Nucleus accumbens (tissue), 56 donors: Measurements from ENCODE around the gene MEPE.

Experiments used
- DNase-seq, 56 donors: peaks; one replicate each; lab custom pipeline; 2025; lab: John Stamatoyannopoulos, UW

MEPE gene

GRCh38 chr4:87832669-87833068, at the start of gene MEPE:
MEPE (plus strand) TSS chr4:87832969; CDS start chr4:87834715, 1,746 bp downstream.
- no peak for DNase-seq

GRCh38 chr4:87783781-87784180, 49.0 kb upstream of the MEPE start:
- no peak for DNase-seq

GRCh38 chr4:87785731-87786509, 46.8 kb upstream of the MEPE start:
- no peak for DNase-seq

DNA sequence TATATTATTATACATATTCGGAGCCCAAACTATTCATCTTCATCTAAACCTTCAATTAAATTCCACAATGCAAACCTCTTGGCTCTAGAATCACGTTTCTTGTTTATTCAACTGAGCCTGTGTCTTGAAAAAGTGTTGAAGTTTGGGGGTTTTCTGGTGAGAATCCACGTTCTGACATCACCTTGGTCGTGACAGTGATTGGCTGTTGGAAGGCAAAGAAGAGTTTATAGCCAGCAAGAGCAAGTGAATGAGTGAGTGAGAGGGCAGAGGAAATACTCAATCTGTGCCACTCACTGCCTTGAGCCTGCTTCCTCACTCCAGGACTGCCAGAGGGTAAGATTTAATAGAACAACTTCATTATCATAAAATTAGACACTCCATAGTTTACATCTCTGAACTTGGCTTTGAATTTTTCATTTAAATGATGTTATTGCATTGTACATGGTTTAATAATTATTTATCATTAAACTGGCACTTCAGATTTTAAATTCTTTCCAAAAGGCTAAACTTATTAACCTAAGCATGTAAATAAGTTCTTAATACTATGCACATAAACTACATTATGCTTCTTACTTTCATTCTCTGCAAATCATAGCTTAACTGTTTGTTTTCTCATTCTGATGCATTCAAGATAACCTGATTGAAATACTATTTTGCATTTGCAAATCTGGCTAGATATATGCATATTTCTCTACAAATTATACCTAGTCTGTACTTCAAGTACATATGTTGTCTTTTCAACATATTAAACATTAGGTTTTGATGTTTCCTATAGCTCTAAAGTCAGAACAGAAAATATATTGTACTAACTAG, 33.3 kb upstream of the MEPE start, which contains the start of gene IBSP:
Gene IBSP (plus strand): TSS at position 254 of the 813 bp plus-strand sequence. CDS start 2,808 bp downstream, outside the sequence.
- no peak for DNase-seq

- DNase-seq, result no peak
Measured at GRCh38 chr4:87802858-87803257, 29.9 kb upstream of the MEPE start.

DNA sequence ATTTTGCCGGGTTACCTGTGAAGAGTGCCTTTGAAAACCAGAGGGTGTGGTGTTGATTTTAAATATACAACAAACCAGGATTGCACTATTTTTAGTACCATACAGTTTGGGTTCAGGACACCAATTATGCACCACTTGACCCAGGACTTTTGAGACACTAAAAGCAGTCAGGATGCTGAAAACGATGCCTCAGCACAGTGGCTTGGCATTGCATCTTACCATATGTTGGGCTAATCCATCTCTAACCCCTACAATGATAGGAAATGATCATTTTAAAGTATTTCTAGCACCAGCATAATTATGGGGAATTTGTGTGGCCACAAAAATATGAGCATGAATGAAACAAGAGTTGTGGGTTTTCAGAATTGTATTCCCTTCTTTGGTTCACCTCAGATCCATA, 29.3 kb upstream of the MEPE start:
- no peak for DNase-seq

DNA sequence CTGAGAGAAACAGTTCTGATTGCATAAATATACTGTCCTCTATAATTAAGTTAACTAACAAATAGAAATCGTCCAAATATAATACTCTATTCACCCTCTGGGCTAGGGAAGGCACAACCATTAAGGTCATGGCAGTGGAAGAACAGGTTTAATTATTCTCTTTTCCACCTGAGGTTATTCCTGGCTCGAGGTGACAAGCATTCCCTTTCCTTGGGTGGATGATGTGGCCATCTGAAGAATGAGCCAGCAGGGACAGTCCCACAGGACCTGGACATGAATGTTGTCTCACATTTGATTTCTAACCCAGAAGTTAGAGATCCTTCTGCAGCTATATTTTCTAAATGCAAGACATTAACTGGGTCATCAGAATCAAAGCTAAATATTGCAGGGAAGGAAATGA, 27.9 kb upstream of the MEPE start:
- DNase-seq, result no peak

DNA sequence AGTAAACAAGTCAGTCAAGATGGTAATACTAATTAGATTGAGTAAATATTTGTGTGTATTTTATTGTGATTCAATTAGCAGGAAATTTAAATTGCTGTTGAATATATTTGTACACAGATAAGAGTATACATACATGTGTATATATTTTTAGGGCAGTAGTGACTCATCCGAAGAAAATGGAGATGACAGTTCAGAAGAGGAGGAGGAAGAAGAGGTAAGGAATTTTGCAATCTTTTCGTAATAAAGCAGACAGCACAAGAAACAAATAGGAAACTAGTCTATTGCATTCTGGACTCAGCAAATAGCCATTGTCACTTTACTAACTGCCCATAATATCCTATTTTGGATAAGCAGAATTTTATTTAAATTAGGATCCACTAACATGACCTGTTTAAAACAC, 26.8 kb upstream of the MEPE start:
- DNase-seq, result no peak

- no peak for DNase-seq
Measured at GRCh38 chr4:87806520-87806919, 26.2 kb upstream of the MEPE start.

- no peak for DNase-seq
Measured at GRCh38 chr4:87807402-87807801, 25.4 kb upstream of the MEPE start.

DNA sequence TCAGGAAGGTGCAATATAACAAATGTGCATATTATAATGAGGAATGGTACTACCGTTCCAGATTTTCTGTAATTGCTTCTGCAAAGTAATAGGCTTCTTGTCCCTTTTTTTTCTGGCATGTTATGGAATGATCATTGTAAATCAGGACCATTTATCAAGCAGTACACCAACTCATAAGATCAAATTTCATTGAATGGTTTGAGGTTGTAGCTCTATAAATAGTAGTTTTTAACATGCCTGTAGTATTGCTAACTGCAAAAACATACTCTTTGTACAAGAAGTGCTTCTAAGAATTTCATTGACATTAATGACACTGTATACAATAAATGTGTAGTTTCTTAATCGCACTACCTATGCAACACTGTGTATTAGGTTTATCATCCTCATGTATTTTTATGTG, 20.8 kb upstream of the MEPE start:
- no peak for DNase-seq

DNA sequence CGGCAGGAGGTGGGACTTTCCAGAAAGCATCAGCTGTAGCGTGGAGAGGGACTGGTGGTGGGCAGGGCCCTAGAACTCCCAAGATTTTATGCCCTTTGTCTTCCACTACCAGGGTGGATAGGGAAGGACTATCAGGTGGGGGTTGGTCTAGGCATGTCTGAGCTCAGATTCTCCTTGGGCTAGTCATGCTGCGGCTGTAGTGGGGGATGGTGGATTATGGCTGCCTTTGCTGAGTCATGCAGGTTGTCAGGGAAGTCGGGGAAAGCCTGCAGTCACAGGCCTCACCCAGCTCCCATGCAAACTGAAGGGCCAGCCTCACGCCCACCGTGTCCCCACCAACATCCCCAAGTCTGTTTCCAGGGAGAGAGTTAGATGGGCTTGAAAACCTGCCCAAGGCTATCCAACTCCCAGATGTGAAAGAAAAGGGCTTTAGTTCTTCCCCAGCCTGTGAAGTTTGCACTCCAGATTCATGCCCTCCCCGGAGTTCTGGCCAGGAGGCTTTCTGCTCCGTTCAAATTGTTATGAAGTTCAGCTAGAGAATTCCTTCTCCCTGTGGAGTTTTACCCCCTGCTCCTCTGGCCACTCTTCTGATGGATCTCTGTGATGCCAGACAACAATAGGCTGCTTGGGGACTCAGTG, 13.4 kb upstream of the MEPE start:
- DNase-seq, result no peak

DNA sequence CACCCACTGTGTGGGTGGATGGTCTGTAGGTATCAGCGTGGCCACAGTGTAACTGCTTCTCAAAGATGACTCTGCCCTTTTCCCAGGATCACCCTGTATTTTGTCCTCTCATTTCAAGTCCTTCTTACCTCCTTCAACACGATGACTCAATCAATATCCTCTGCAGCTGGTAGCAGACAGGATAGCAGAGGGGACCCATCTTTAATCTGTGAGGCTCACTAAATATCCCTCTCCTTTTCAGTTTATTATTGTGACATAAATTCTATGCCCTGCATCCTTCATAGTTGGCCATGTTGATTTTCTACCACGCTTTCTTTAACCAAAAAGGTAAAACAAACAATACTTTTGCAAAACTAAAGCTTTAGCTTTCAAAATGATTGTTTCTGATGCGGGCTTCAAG, 9.6 kb upstream of the MEPE start:
- no peak for DNase-seq

GRCh38 chr4:87823724-87824123, 9.0 kb upstream of the MEPE start:
- no peak for DNase-seq

- DNase-seq, result no peak
Measured at GRCh38 chr4:87824352-87824751, 8.4 kb upstream of the MEPE start.

DNA sequence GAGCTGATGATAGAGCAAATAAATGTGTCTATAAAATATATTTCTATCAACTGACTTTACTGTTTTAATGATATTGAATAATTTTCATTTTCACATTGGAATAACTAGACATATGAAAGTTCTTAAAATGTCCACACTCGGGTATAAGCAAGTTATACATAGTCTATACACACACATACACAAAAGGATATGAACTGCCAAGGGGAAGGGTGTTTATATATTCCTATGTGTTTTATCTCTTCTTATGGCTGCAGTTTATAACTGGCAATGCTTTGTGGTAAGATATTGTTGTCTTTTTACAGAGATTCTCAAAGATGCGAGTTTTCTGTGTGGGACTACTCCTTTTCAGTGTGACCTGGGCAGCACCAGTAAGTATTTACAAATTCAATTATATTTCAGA, 1.6 kb downstream of the MEPE start:
- no peak for DNase-seq

DNA sequence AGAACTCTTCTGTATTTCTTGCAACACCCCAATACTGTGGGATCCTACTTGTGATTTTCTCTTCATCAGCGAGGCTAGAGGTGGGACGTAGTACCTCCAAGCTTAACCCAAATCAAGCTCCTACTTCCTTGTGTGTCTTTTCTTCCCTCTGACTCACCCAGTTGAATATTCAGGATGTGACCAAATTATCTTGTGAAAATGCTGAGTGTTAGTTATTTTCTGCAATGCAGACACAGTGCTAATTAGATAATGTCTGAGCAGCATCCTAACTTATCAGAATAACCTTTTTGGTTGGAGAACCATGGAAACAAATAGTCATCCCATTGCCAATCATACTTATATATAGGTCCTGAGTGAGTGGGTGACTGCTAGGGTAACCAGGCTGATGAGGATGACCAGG, 2.4 kb downstream of the MEPE start:
- DNase-seq, result no peak

- no peak for DNase-seq
Measured at GRCh38 chr4:87835743-87836142, 3.0 kb downstream of the MEPE start.

GRCh38 chr4:87838205-87838604, 5.4 kb downstream of the MEPE start:
- peak in 4 of 56 donors; percentile 12 to 31 (median 16) for DNase-seq

DNA sequence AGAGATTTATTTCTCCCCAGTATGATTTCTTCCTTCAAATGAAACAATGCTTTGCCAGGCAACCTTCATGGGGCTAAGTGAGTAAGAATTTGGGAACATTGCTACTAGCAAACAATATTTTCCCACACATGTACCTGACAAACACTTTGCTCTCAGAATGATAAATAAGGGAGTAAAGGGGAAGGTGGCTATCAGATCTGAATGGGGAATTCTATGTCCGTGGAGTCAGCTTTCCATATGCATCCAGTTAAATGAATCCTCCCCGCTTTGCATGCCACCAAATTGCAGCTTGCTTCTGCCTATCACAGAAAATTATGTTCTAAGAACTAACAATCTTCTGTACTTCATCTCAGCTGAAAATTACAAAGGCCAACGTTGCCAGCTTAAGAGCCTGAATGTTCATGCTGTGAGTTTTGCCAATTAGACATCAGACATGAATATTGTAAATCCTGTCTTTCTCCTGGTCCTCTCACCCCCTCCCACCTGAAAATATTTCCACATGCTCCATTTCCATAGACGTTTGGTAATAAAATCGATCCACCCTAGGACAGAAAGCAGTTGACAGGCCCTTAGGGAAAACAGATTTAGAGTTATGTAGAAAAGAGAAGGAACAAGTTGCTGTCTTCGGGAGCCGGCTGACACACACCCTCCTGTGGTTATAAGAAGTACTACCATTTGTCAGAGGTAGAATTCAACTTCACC, 6.3 kb downstream of the MEPE start:
- DNase-seq, result peak in 26 of 56 donors; percentile 4 to 65 (median 24)

DNA sequence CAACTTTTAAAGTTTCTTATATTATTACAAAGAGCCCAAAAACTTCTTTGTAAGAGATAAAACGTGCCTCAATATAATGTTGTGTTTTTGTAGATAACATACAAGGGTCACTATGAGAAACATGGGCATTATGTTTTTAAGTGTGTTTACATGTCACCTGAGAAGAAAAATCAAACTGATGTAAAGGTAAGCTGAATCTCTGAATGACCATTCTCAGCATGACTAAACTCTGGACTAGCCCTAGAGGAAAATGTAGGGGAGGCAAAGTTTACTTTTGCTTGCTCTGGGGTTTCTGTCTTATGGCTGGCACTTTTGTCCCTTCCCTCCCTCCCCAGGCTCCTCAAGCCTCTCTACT, 6.8 kb downstream of the MEPE start:
- no peak for DNase-seq
